GM19452 (cell line): ENCODE results near the gene CHRNA10.

ENCODE experiments used
- ATAC-seq: cut with Tn5 transposase; IDR thresholded peaks from one replicate; pipeline ENCODE4 v1.9.1; 2021; ENCODE audit not compliant: unreplicated experiment

CHRNA10 gene, protein sequence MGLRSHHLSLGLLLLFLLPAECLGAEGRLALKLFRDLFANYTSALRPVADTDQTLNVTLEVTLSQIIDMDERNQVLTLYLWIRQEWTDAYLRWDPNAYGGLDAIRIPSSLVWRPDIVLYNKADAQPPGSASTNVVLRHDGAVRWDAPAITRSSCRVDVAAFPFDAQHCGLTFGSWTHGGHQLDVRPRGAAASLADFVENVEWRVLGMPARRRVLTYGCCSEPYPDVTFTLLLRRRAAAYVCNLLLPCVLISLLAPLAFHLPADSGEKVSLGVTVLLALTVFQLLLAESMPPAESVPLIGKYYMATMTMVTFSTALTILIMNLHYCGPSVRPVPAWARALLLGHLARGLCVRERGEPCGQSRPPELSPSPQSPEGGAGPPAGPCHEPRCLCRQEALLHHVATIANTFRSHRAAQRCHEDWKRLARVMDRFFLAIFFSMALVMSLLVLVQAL

DNA sequence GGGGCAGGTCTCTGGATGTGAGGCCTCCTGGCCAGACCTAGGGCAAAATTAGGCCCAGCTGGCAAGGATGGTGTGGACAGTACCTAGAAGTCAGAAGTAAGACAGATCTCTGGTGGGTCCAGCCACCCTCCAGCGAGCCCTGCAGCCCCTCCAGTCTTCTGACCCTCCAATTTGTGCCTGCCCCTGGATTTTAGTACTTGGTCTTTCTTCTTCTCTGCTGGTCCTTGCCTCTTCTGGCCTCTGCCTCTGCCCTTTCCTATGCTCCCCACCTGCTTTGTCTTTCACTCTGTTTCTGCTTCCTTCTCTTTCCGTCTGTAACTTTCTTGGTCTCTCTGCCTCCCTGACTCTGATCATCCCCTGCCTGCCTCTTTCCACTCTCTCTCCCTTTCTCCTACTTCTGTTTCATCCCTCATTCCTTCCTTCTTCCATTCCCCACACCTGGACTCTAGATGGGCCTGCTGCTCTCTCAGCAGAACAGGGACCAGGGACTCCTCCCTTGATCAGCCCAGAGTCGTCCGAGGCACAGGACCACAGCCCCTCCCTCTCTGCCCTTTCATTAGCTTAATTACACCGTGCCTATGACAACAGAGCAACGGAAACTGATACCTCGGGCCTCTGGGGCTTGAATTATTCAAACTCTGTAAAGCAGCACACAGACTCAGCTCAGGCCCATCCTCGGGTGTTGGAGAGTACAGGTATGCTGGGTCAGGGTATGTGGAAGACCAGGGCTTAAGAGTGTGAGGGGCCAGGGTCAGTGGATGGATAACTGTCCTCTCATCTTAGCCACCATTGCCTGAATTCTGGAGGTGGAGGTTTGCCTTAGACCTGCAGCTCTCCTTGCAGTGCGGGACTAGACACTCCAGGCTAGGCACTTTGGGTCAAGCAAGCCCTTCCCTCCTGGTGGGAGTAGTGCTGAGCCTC lies at the start of gene CHRNA10:
CHRNA10 (minus strand) TSS at position 51 of the 921 bp plus-strand sequence. CDS start 72 bp downstream, outside the sequence.
- ATAC-seq: no peak

DNA sequence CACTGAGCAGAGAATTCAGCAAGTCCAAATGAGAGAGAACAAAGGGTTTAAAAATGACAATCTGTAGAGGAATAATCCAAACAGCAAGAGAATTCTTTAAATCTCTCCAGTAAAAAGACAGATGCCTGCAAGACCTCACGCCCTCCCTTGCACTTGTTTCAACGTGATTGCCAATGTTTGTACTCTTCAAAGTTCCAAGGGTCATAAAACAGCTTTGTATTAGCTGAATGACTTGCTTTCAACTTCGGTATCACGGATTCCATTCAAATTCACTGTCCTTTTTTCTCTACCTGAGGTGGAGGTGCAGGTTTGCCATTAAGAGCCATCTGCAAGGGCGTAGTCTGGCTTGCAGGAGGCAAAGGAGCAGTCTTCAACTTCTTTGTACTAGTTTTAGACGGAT lies 41.1 kb upstream of the CHRNA10 start:
- no peak for ATAC-seq

DNA sequence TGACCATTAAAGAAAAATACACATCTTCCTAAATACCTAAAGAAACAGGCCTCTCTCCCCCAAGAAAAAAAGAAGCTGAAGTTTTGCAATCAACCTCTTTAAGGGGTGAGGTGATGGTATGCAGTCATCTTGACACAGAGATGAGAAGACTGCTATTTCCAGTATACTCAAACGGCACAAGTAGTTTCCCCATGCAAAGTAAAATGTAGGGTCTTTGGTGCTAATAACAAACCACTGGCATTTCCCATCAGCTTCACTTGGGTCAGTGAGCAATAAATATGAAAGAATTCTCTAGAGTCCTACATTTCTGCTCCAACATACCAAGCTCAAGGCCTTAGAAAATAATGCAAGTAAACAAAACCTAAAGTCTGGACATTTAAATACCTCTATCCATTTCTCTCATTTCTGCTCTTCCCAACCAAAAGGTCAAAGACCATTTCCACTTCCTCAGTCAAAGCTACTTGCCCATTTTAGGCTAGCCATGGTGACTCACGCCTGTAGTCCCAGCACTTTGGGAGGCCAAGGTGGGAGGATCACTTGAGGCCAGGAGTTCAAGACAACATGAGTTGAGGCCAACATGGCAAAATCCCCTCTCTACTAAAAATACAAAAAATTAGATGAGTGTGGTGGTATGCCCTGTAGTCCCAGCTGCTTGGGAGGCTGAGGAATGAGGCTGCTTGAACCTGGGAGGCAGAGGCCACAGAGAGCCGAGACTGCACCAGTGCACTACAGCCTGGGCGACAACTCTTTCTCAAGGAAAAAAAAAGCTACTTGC lies 39.5 kb upstream of the CHRNA10 start:
- no peak for ATAC-seq

DNA sequence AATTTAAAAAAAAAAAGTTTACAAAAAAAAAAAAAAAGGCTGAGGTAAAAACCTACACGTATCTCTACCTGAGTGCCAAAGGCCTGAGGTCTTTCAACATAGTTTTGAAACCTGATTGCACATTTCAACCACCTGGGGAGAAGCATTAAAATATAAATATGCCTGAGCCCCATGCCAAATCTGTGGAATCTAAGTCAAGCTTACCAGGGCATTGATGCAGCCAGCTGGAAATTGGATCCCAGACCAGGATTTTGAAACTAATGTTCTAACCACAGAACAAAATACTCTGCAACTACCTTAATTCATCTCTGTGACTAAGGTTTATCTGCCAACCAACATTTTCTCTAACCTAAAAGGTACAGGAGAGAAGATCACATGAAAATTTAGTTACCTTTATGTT lies 38.8 kb upstream of the CHRNA10 start:
- no peak for ATAC-seq

DNA sequence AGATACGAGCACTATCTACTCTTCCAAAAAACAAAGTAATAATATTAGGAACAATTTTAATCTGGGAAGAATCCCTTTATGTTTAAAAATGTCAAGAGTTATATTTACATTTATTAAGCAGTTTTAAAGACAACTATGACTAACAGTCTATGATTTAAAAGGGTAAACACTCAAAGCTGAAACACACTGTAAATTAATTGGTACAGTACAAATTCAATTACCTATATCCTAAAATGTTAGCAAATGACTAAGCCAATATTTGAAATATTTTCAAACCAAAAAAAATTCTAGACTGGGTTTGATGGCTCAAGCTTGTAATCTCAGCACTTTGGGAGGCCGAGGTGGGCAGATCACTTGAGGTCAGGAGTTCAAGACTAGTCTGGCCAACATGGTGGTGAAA lies 36.0 kb upstream of the CHRNA10 start:
- no peak for ATAC-seq

DNA sequence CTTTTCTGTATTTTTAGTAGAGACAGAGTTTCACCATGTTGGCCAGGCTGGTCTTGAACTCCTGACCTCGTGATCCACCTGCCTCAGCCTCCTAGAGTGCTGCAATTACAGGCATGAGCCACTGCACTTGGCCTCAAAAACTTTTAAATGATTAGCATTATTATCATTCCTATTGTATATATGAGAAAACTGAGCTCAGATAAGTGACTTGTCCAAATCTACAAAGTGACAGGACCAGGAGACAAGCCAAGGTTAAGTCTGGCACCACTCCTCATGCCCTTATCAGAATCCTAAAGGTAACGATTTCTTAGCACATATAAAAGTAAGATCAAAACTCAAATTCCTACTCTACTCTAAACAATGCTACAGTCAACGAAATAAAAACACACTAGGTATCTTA lies 32.2 kb upstream of the CHRNA10 start:
- ATAC-seq: no peak

DNA sequence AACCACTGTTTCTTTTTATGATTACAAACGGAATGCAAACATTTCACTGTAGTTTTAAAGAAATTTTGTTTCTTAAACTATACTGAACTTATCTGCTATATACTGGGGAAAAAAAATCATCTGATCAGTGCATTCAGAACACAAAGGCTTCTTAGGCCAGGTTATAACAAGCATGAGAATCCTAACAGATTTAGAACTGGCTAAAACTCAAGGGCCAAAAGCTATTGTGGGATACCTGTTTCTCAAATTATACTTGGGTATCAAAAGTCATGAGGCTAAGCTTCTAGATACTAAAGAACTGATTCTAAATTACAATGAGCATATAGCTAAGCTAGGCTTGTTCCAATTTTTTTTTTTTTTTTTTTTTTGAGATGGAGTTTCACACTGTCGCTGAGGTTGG lies 29.7 kb upstream of the CHRNA10 start:
- ATAC-seq: no peak

DNA sequence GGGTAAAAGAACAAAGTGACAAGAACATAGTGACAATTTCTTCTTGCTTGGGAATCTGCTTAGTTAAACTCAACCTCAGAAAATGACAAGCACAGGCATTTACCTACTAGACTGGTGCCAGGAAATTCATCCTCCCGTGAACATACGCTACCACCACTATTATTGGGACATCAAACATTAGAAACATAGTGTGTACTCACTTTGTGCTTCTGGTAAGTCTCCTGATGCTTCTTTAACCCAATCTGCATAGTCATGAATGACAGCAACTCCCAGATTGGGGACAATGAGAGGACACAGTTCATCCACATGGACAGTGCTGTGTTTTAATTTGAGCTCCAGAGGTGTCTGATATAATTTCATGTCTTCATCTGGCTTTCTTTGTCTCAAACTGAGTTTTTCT lies 29.2 kb upstream of the CHRNA10 start:
- no peak for ATAC-seq

DNA sequence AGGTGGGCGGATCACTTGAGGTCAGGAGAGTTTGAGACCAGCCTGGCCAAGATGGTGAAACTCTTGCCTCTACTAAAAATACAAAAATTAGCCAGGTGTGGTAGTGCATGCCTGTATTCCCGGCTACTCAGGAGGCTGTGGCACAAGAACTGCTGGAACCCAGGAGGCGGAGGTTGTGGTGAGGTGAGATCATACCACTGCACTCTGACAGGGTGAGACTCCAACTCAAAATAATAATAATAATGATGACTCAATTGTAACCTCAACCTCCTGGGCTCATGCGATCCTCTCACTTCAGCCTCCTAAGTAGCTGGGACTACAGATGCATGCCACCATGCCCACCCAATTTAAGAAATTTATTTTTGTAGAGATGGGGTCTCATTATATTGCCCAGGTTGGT lies 15.6 kb upstream of the CHRNA10 start:
- no peak for ATAC-seq

DNA sequence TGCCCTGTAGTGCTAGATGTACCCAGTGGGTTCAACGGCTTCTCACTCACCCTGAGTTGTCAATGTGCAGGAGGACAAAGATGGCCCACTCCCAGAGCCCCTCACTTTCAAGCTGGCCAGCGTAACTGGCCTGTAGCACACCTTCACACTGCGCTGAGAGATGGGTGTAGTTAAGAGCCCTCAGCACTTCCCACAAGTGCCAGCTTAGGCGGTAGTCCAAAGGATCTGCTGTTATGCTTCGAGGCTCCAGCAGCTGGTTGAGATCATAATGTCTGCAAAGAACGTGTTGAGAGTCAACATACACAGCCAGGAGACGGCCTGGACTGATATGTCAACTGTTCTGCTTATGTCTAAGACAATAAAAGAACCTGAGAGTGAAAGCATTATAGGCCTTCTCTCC lies 14.7 kb upstream of the CHRNA10 start:
- no peak for ATAC-seq

DNA sequence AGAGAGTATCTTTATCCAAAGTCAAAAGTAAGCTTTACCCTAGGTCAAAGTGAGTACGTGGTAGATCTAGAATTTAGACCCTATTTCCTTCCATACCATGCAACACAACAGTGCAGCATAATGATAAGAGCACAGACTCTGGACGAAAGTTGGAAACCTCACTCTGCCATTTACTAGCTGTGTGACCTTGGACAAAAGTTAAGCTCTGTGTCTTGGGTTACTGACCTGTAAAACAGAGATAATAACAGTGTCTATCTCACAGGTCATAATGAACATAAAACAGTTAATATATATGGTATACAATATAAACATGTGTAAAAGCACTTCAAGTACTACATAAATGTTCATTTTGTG lies 13.6 kb upstream of the CHRNA10 start:
- ATAC-seq: no peak

DNA sequence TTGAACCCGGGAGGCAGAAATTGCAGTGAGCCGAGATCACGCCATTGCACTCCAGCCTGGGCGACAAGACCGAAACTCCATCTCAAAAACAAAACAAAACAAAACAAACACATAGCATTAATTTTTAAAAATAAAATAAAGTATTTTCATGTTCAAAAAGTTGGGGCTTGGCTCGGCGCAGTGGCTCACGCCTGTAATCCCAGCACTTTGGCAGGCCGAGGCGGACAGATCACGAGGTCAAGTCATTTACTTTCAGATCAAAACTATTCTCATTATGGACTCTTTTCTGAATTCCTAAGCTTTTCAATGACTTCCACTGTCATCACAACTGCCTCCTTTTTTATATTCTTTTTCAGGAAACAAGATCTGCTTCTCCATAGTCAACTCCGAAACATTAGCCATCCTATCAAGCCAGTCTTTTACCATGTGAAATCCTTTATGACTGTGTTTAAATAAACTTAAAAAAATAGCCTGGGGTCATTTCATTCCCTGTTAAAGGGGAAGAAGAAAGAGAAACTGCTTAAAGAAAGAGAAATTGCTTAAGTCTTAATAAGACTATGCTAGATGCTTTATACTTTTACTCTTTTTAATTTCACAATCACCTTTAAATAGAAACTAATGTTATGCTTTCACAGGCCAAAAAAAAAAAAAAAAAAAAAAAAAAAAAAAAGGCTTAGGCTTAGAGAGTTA lies 13.1 kb upstream of the CHRNA10 start:
- no peak for ATAC-seq

DNA sequence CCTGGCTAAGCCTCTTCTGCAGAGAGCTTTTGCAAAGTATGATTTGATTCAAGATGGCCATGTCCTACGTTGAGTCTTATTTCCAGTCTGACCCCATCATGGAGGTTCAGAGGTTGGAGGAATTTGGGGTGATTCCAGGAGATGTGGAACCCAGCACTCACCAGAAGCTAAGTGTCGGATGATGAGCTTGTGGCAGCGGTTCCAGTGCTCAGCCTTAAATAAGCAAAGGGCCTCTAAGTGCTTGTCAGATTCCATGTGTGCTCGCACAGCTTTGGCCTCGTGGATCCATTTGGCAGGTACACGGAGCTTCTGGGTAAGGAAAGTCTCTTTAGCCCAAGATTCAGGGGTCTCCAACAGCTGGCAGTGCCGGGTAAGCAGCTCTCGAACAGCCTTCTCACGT lies 11.9 kb upstream of the CHRNA10 start:
- ATAC-seq: no peak

DNA sequence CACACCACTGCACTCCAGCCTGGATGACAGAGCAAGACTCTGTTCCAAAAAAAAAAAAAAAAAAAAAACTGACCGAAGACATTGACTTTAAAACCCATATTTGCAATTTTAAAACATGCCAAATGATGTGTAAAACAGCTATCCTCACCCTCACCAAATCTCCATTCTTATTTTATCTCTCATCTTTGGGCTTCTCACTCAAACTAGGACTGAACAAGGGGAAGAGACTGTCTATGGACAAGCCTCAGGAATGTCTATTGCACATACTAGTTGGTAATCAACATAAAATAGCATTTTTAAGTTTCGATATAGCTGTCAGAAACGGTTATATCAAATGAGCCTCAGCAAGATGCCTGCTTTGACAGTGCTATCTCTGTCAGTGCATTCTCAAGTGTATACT lies 7.9 kb upstream of the CHRNA10 start:
- ATAC-seq: no peak

DNA sequence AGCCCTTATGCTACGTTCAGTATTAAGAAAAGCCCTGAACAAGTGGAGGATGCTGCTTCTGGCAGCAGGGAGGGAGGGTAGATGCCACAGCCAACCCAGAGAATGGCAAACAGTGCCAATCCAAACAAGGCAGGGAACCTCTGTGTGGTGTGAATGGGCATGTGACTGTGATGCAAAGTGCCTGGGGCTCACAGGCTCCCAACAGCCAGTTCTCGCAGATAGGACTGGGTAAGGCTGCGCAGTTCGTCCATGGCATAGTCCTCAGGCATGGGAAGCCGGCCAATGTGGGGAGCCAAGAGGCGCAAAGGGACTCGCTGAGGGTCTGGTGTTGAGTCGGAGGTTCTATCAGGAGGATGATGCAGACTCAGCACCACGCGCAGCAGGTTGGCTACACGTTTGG lies 4.8 kb upstream of the CHRNA10 start:
- ATAC-seq: no peak

DNA sequence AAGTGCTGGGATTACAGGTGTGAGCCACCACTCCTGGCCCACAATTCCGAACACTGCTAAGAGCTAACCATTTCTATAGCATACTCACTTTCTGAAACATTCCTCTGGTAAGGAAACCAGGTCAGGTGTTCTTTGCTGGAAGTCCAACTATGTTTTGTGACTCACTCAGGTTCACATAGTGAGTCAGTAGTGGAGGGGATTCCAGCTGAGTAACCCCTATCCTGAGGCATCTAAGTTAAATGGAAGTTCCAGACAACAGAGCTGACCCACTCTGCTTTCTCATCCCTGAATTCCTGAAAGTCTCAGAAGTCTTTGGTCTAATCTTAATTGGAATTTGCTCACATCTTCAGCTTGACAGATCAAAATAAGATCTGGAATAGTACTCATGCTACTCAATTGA lies 3.0 kb upstream of the CHRNA10 start:
- ATAC-seq: no peak

DNA sequence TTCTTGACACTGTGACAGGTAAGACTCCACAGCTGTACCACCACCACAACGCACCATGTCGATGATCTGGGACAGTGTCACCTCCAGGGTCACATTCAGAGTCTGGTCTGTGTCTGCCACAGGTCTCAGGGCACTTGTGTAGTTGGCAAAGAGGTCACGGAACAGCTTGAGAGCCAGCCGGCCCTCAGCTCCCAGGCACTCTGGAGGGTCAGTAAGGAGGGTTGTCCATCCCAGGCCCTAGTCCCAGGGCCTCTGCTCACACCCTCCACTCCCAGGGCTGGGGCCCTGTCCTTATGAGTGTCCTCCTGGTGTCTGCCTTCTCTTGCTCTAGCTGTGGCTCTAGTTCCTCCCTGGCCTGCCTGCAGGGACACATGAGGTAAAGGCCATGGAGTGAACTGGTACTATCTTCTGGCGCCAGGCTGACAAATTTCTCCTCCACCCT lies 1.4 kb downstream of the CHRNA10 start:
- no peak for ATAC-seq

DNA sequence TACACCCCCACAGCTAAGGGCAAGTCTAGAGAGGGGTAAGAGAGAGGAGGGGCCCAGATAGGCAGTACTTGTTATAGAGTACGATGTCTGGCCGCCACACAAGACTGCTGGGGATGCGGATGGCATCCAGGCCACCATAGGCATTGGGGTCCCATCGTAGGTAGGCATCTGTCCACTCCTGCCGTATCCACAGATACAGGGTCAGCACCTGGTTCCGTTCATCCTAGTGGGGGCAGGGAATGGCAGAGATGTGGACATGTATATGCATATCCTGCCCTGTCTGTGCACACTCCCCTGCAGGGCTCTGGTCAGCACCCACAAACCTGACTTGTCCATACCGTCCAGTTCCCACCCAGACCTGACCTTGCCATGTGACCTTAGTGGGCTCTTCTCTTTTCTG lies 2.1 kb downstream of the CHRNA10 start:
- ATAC-seq: no peak

DNA sequence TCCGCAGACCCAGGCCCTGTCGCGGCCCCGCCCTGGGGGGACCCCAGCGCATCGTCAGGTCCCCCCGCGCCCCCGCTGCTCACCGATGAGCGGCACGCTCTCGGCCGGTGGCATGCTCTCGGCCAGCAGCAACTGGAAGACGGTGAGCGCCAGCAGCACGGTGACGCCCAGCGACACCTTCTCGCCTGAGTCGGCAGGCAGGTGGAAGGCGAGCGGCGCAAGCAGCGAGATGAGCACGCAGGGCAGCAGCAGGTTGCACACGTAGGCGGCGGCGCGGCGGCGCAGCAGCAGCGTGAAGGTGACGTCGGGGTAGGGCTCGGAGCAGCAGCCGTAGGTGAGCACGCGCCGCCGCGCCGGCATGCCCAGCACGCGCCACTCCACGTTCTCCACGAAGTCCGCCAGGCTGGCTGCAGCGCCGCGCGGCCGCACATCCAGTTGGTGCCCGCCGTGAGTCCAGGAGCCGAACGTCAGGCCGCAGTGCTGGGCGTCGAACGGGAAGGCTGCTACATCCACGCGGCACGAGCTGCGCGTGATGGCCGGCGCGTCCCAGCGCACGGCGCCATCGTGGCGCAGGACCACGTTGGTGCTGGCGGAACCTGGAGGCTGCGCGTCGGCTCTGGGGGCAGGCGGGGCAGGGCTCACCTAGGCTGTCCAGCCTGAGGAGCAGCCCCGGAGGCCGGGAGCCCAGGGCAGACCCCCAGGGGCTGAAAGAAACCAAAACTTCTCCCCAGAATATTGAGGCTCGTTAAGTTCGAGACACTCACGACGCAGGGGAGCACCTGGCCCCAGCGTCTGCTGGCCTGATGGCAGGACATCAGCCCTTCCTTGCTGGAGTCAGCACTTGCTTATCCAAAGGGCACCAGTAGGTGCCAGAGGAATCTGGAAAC lies 3.8 kb downstream of the CHRNA10 start:
- ATAC-seq: no peak

DNA sequence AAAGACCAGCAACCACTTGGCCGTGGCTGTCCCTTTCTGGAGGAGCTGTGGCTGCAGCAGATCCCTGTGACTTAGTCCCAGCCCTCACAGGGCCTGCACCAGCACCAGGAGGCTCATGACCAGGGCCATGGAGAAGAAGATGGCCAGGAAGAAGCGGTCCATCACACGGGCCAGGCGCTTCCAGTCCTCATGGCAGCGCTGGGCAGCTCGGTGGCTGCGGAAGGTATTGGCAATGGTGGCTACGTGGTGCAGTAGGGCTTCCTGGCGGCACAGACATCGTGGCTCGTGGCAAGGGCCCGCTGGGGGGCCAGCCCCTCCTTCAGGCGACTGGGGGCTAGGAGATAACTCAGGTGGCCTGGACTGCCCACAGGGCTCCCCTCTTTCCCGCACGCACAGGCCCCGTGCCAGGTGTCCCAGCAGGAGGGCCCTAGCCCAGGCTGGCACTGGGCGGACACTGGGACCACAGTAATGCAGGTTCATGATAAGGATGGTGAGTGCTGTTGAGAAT lies 5.1 kb downstream of the CHRNA10 start:
- no peak for ATAC-seq
